Measurements from ENCODE around the gene TMEM19. TPM values are rescaled to one million over a fixed set of nuclear protein-coding genes. Genes with fewer than 3 reads are reported as not detected.
A peak's percentile ranks its signal among the peaks of the same experiment; 100 is the strongest.

Gene TMEM19
- total RNA-seq, result 10 to 100 TPM; 20.4 to 47.6 (median 38.6) TPM

GRCh38 chr12:71685914-71686657 lies at the start of gene TMEM19:
TSS of gene TMEM19 (plus strand) at chr12:71686082. CDS start at chr12:71686681, 599 bp downstream.
- peak; percentile 83 to 97 for DNase-seq (ENCODE audit: low spot score in 2 of 2)
- no peak for TF ChIP-seq POLR2A (IDR thresholded peaks at IDR 0.05)
- TF ChIP-seq, protein P1, sequence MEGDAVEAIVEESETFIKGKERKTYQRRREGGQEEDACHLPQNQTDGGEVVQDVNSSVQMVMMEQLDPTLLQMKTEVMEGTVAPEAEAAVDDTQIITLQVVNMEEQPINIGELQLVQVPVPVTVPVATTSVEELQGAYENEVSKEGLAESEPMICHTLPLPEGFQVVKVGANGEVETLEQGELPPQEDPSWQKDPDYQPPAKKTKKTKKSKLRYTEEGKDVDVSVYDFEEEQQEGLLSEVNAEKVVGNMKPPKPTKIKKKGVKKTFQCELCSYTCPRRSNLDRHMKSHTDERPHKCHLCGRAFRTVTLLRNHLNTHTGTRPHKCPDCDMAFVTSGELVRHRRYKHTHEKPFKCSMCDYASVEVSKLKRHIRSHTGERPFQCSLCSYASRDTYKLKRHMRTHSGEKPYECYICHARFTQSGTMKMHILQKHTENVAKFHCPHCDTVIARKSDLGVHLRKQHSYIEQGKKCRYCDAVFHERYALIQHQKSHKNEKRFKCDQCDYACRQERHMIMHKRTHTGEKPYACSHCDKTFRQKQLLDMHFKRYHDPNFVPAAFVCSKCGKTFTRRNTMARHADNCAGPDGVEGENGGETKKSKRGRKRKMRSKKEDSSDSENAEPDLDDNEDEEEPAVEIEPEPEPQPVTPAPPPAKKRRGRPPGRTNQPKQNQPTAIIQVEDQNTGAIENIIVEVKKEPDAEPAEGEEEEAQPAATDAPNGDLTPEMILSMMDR (IDR thresholded peaks at IDR 0.05), result no peak
- intact Hi-C loops (cut with DNase I; ENCODE audit: low total_unique reads), result no loop called here
- H3K4me3 ChIP-seq (ENCODE audit: low read depth, poor library complexity, severe bottlenecking), result peak within 1 kb of the TSS; percentile 40
- WGBS, 2 donors, result 0% methylated on average over 50 to 59 of the region's 63 CpGs

DNA sequence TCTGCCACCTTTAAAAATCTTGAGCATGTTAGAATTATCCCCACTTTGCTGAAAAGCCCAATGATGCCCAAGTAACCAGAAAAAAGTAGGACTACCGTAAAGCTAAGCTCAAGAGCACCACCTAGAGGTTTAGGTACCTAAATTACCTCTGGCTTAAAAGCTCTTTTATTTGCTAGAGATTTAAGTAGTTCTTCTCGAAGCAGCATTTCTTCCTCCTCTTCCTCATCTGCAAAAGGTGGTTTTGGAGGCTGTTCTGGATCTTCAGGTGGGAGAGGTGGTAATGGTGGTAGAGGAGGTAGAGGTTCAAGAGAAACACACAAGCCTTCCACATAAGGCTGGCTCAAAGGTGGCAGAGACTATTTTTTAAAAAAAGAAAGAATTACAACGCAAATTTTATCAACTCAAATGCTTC lies 49.2 kb upstream of the TMEM19 start:
- no peak for DNase-seq (ENCODE audit: low spot score in 2 of 2)
- 25 to 35% methylated on average over 3 of the region's 3 CpGs for WGBS, 2 donors
- intact Hi-C loops (cut with DNase I; ENCODE audit: low total_unique reads), result loop anchor here (10.0 kb wide), 1 partner anchor 212 kb away; no protein-coding TSS in a partner anchor
- TF ChIP-seq, protein P1 (IDR thresholded peaks at IDR 0.05), result no peak
- no peak for TF ChIP-seq POLR2A (IDR thresholded peaks at IDR 0.05)
- no peak overlapping the region for H3K4me3 ChIP-seq (ENCODE audit: low read depth, poor library complexity, severe bottlenecking)

- no peak for TF ChIP-seq POLR2A (IDR thresholded peaks at IDR 0.05)
- TF ChIP-seq, protein P1 (IDR thresholded peaks at IDR 0.05), result no peak
- no peak for DNase-seq (ENCODE audit: low spot score in 2 of 2)
- no peak overlapping the region for H3K4me3 ChIP-seq (ENCODE audit: low read depth, poor library complexity, severe bottlenecking)
- intact Hi-C loops (cut with DNase I; ENCODE audit: low total_unique reads), result loop anchor here (10.0 kb wide), 1 partner anchor 214 kb away; no protein-coding TSS in a partner anchor
Observed at GRCh38 chr12:71638499-71638898, 47.4 kb upstream of the TMEM19 start.

DNA sequence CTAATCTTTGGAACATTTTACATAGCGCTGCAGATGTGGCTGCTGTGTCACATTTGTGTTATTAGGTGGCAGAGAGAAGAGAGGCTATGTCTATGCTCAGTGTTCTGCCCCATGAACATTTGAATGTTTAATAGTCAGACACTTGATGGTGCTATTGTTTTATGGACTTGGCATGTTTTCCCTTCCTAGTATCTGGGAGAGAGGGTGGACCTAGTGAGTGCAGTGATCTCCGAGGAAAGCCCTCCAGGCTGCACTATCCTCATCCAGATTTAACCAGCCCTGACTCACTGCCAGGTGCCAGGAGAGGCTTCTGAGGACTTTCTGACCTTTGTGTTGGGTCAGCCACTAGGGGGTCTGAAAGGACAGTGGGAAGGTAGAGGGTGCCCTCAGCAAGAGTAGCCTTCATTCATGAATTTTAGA lies 46.5 kb upstream of the TMEM19 start:
- DNase-seq (ENCODE audit: low spot score in 2 of 2), result no peak
- no peak overlapping the region for H3K4me3 ChIP-seq (ENCODE audit: low read depth, poor library complexity, severe bottlenecking)
- intact Hi-C loops (cut with DNase I; ENCODE audit: low total_unique reads), result loop anchor here (10.0 kb wide), 1 partner anchor 215 kb away; no protein-coding TSS in a partner anchor
- TF ChIP-seq, protein P1 (IDR thresholded peaks at IDR 0.05), result no peak
- TF ChIP-seq POLR2A (IDR thresholded peaks at IDR 0.05), result no peak
- WGBS, 2 donors, result 68 to 87% methylated on average over 2 of the region's 2 CpGs

DNA sequence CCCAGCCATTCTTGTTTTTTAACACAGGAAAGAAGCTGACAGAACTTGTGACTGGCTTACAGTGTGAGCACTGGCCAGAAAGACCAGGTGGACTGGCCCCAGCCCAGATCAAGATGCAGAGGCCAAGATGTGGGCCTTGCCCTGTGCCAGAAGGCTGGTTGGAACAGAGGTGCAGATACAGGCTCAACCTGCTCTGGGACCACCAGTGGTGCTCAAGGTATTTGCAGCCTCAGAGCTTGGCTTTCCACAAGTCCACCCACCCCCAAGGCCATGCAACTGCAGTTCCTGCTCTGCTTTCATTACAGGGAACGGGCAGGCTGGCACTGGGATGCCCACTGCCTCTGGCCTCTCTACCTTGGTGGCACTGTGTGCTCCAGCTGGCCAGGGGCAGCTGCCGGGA lies 45.6 kb upstream of the TMEM19 start:
- TF ChIP-seq, protein P1 (IDR thresholded peaks at IDR 0.05), result no peak
- TF ChIP-seq POLR2A (IDR thresholded peaks at IDR 0.05), result no peak
- DNase-seq (ENCODE audit: low spot score in 2 of 2), result no peak
- WGBS, 2 donors, result 79 to 90% methylated on average over 2 of the region's 2 CpGs
- no peak overlapping the region for H3K4me3 ChIP-seq (ENCODE audit: low read depth, poor library complexity, severe bottlenecking)
- intact Hi-C loops (cut with DNase I; ENCODE audit: low total_unique reads), result no loop called here

Measured in lower leg skin (tissue), 4 donors.